Osteoblast (primary cell): ENCODE data around the gene DENND1A. TPM values are rescaled to one million over a fixed set of nuclear protein-coding genes. Genes with fewer than 3 reads are reported as not detected.

Experiments
- DNase-seq: peaks from one replicate; pipeline ENCODE4 v3.0.0; 2011; ENCODE audit warnings: low spot score, mixed read lengths; ENCODE audit not compliant: insufficient read length; ENCODE audit errors: missing footprints
- H2AFZ ChIP-seq: 2 replicates; pipeline ENCODE4 v1.6.0; 2011; ENCODE audit warnings: mild to moderate bottlenecking, low read length
- H3K27ac ChIP-seq: 2 replicates; pipeline ENCODE4 v1.5.1; 2011; ENCODE audit warnings: mild to moderate bottlenecking, low read depth, low read length, moderate library complexity
- H3K27me3 ChIP-seq: 2 replicates; pipeline ENCODE4 v1.6.0; 2012; ENCODE audit warnings: mild to moderate bottlenecking, control low read depth, inconsistent platforms, low read length, moderate library complexity; ENCODE audit not compliant: insufficient read depth
- H3K36me3 ChIP-seq: 2 replicates; pipeline ENCODE4 v1.5.1; 2011; ENCODE audit warnings: mild to moderate bottlenecking, low read length, control low read depth, moderate library complexity; ENCODE audit not compliant: insufficient read depth
- H3K4me1 ChIP-seq: 2 replicates; pipeline ENCODE4 v1.5.1; 2011; ENCODE audit warnings: mild to moderate bottlenecking, low read length, control low read depth, moderate library complexity; ENCODE audit not compliant: insufficient read depth
- H3K4me2 ChIP-seq: 2 replicates; pipeline ENCODE4 v1.6.0; 2011; ENCODE audit warnings: mild to moderate bottlenecking, low read length; ENCODE audit not compliant: insufficient read depth
- H3K4me3 ChIP-seq: fragments of 200-600 bp; sonication (generic); 3 replicates; pipeline ENCODE4 v1.5.1; 2012; ENCODE audit warnings: mild to moderate bottlenecking, low read length, inconsistent platforms; ENCODE audit not compliant: insufficient read depth
- H3K79me2 ChIP-seq: 2 replicates; pipeline ENCODE4 v1.6.0; 2012; ENCODE audit warnings: mild to moderate bottlenecking, low read length, control low read depth, inconsistent platforms; ENCODE audit not compliant: insufficient read depth
- H3K9me3 ChIP-seq: 2 replicates; pipeline ENCODE4 v1.5.1; 2011; ENCODE audit warnings: low read depth, low read length, control low read depth
- H4K20me1 ChIP-seq: 2 replicates; pipeline ENCODE4 v1.6.0; 2012; ENCODE audit warnings: mild to moderate bottlenecking, low read length, control low read depth; ENCODE audit not compliant: insufficient read depth
- CTCF ChIP-seq: IDR thresholded peaks from 2 replicates; pipeline ENCODE4 v1.5.1; 2011; ENCODE audit warnings: mild to moderate bottlenecking, low read depth, low read length, moderate library complexity; ENCODE audit errors: extremely low read depth
- total RNA-seq: library from RNA; depleted of rRNA; stranded (reverse); fragments of >200 nt; gene quantifications from 2 replicates; pipeline ENCODE4 v1.2.3, GENCODE V29; 2012

The DENND1A gene
- total RNA-seq, 1 donor, result 14.1 TPM

- no peak for DNase-seq
- H3K27me3 ChIP-seq, result no peaks in the 10 kb centered on the region
Measured at GRCh38 chr9:123660691-123661466, 269.0 kb downstream of the DENND1A start.

DNA sequence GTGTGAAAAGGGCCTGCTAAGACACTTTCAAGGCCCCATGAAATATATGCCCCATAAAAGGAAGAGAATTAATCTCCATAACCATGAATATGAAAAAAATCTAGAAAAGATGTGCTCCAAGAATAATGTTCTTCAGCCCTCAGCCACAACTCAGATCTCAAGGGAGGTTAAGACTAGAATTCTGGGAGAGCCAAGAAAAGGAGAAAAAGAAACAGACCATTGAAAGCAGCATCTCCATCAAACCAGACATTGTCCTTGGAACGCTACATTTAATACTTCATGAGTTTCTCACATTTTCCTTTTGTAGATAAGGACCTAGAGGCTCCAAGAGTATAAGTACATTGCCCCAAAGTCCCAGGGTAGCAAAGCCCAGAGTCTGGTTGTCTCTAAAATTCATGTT is 270.6 kb downstream of the DENND1A start:
- Histone ChIP-seq H2AFZ (no peak overlapping the region), H3K4me2 (no peak overlapping the region), H3K27me3 (no peaks in the 10 kb centered on the region), H3K36me3 (no peaks in the 10 kb centered on the region), H3K27ac (no peak overlapping the region), H3K79me2 (no peaks in the 10 kb centered on the region), H4K20me1 (peaks cover 3% of the 10 kb centered on the region), H3K9me3 (no peaks in the 10 kb centered on the region), H3K4me3 (no peak overlapping the region), H3K4me1 (peaks cover 5% of the 10 kb centered on the region)
- no peak for DNase-seq
- no peak for TF ChIP-seq CTCF

More at GRCh38 chr9:123660691-123661466, 269.0 kb downstream of the DENND1A start:
- no peak overlapping the region for H3K27ac ChIP-seq
- no peak for TF ChIP-seq CTCF
- H2AFZ ChIP-seq, result no peak overlapping the region
- peaks cover 3% of the 10 kb centered on the region for H4K20me1 ChIP-seq
- no peak overlapping the region for H3K4me2 ChIP-seq
- no peak overlapping the region for H3K4me3 ChIP-seq
- H3K36me3 ChIP-seq, result no peaks in the 10 kb centered on the region
- H3K9me3 ChIP-seq, result no peaks in the 10 kb centered on the region
- H3K4me1 ChIP-seq, result peaks cover 5% of the 10 kb centered on the region
- no peaks in the 10 kb centered on the region for H3K79me2 ChIP-seq

DNA sequence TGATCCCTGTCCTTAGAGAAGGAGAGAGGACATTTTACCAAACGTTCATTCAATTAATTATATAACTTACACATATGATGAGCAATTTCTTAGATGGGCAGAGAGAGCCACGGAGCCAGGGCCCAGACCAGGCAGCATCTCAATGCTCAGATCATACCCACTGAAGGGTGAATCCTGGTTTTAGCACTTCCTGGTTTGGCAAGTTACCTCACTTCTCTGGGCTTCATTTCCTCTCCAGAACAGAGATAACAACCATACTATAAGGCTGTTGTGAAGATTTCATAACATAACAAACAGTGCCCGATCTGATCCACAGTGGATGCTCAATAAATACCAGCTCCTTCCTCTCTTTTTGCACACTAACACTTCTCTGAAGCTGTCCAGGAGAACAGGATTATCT is 271.1 kb downstream of the DENND1A start:
- Histone ChIP-seq H3K9me3 (no peaks in the 10 kb centered on the region), H3K4me1 (peaks cover 5% of the 10 kb centered on the region), H3K4me3 (no peak overlapping the region), H3K27me3 (no peaks in the 10 kb centered on the region), H4K20me1 (peaks cover 3% of the 10 kb centered on the region), H3K36me3 (no peaks in the 10 kb centered on the region), H3K27ac (no peak overlapping the region), H3K4me2 (no peak overlapping the region), H3K79me2 (no peaks in the 10 kb centered on the region), H2AFZ (no peak overlapping the region)
- no peak for TF ChIP-seq CTCF
- DNase-seq, result no peak

GRCh38 chr9:123657941-123658340 is 272.0 kb downstream of the DENND1A start:
- Histone ChIP-seq H3K9me3 (no peaks in the 10 kb centered on the region), H3K79me2 (no peaks in the 10 kb centered on the region), H3K27me3 (no peaks in the 10 kb centered on the region), H3K4me3 (no peak overlapping the region), H3K27ac (no peak overlapping the region), H3K36me3 (no peaks in the 10 kb centered on the region), H3K4me1 (peaks cover 5% of the 10 kb centered on the region), H3K4me2 (no peak overlapping the region), H2AFZ (no peak overlapping the region), H4K20me1 (peaks cover 3% of the 10 kb centered on the region)
- no peak for TF ChIP-seq CTCF
- DNase-seq, result no peak
